GM12878 (cell line): Measurements from ENCODE around the gene MBNL1.

Experiments
- CBX3 ChIP-seq: fragments of 200-600 bp; sonication (generic); IDR thresholded peaks from 2 replicates; pipeline ENCODE4 v1.6.1; 2016; ENCODE audit warnings: low read depth, borderline replicate concordance
- CHD1 ChIP-seq: IDR thresholded peaks from 2 replicates; pipeline ENCODE4 v1.6.1; 2012; ENCODE audit warnings: low read depth, low read length, improper control_type of control experiment
- GABPA ChIP-seq: IDR thresholded peaks from 2 replicates; pipeline ENCODE4 v1.6.1; 2014; ENCODE audit warnings: antibody characterized with exemption, low read depth, mild to moderate bottlenecking, inconsistent platforms
- JUNB ChIP-seq: IDR thresholded peaks from 2 replicates; pipeline ENCODE4 v1.6.1; 2016; ENCODE audit warnings: antibody characterized with exemption, mild to moderate bottlenecking
- MYC ChIP-seq: IDR thresholded peaks from 2 replicates; pipeline ENCODE4 v1.6.1; 2011; ENCODE audit warnings: mild to moderate bottlenecking, low read length, moderate library complexity, inconsistent platforms; ENCODE audit not compliant: insufficient read depth, insufficient replicate concordance, insufficient read length, severe bottlenecking
- NR2C1 ChIP-seq: fragments of 450-650 bp; IDR thresholded peaks from 2 replicates; pipeline ENCODE4 v1.6.1; 2017; ENCODE audit warnings: antibody characterized with exemption, mild to moderate bottlenecking, moderate library complexity
- NR2C2 ChIP-seq: IDR thresholded peaks from 2 replicates; pipeline ENCODE4 v1.6.1; 2011; ENCODE audit warnings: borderline replicate concordance, low read depth; ENCODE audit not compliant: control insufficient read depth, insufficient read length
- POLR2AphosphoS2 ChIP-seq: IDR thresholded peaks from 2 replicates; pipeline ENCODE4 v1.6.1; 2011; ENCODE audit warnings: low read depth, mild to moderate bottlenecking, low read length, improper control_type of control experiment, moderate library complexity
- RAD51 ChIP-seq: fragments of 450-650 bp; IDR thresholded peaks from 2 replicates; pipeline ENCODE4 v1.6.1; 2016; ENCODE audit warnings: moderate library complexity, mild to moderate bottlenecking, inconsistent platforms
- SIX5 ChIP-seq: IDR thresholded peaks from 2 replicates; pipeline ENCODE4 v1.6.1; 2011; ENCODE audit warnings: mild to moderate bottlenecking, low read depth, low read length, moderate library complexity; ENCODE audit not compliant: severe bottlenecking
- YY1 ChIP-seq: IDR thresholded peaks from 2 replicates; pipeline ENCODE4 v1.6.1; 2011; ENCODE audit warnings: low read depth, mild to moderate bottlenecking, low read length
- ZSCAN29 ChIP-seq: fragments of 450-650 bp; IDR thresholded peaks from 2 replicates; pipeline ENCODE4 v1.6.1; 2017; ENCODE audit warnings: mild to moderate bottlenecking, moderate library complexity
- TF ChIP-seq, protein P1 (sequence below): IDR thresholded peaks from 2 replicates; pipeline ENCODE4 v1.6.1; 2011; ENCODE audit warnings: low read depth, low read length, improper control_type of control experiment, borderline replicate concordance

DNA sequence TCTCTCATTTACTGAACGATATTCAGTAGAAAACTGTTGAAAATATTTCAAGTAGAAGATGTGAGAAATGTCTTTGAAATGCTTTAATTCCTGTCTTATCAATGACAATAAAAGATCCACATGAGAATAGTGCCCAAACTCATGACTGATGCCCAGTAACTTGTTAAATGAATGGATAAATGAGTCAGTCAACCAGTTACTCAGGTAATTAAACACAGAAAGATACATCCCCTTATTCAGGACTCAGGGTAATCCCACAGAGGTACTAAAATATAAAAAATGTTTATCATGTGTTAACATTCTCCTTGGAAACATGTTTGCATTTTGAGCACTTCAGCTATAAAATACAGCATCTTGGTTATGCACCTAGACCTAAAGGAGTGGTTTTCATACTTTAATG is 169.5 kb downstream of the MBNL1 start:
- TF ChIP-seq SIX5 (no peak), JUNB (no peak), YY1 (no peak), POLR2AphosphoS2 (no peak), NR2C1 (no peak), CHD1 (no peak), ZSCAN29 (no peak), GABPA (no peak), RAD51 (no peak), CBX3 (no peak), NR2C2 (no peak), MYC (no peak)
- TF ChIP-seq, protein P1, sequence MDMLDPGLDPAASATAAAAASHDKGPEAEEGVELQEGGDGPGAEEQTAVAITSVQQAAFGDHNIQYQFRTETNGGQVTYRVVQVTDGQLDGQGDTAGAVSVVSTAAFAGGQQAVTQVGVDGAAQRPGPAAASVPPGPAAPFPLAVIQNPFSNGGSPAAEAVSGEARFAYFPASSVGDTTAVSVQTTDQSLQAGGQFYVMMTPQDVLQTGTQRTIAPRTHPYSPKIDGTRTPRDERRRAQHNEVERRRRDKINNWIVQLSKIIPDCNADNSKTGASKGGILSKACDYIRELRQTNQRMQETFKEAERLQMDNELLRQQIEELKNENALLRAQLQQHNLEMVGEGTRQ: no peak
